ENCODE data around the gene EEF1AKMT2.
"Not testable (repeated sequence)": the region's sequence is repeated elsewhere in the genome, so short reads cannot be mapped to it uniquely, and the experiment has no call there.

Gene EEF1AKMT2

GRCh38 chr10:124754227-124754626, 37.5 kb downstream of the EEF1AKMT2 start:
- no peak for ATAC-seq

- no peak for ATAC-seq
These were observed 42.6 kb downstream of the EEF1AKMT2 start for GRCh38 chr10:124748953-124749645.

- ATAC-seq: no peak
These were observed 43.5 kb downstream of the EEF1AKMT2 start for GRCh38 chr10:124748166-124748565.

GRCh38 chr10:124747745-124748144, 43.9 kb downstream of the EEF1AKMT2 start:
- no peak for ATAC-seq

DNA sequence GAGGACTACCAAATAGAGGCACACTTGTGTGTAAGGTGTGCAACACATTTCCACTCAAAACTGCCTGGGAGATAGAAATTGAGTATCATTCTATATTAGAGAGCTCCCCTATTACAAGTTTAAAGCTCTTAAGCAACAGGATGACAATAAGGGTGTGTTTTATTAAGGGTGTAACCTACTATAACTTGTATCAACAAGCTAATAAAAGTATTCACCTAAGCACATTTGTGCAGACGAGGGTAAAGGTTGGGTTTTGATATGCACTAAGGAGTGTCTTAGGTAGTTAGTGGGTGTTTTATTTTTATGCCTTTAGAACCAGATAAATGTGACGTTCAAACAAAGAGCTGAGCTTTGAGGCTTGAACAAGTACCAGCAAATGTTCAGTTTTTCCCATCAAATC, 44.7 kb downstream of the EEF1AKMT2 start:
- no peak for ATAC-seq

DNA sequence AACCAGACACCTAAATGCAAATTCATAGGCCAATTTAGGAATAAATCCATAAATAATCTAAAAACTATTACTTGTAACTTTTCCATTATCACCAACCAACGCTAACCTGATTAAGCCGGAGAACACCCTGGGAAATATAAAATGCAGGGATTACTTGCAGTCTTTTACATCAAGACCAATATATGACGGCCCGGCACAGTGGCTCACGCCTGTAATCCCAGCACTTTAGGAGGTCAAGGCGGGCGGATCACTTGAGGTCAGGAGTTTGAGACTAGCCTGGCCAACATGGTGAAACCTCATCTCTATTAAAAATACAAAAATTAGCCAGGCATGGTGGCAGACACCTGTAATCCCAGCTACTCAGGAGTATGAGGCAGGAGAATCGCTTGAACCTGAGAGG, 45.2 kb downstream of the EEF1AKMT2 start:
- not testable (repeated sequence) for ATAC-seq

DNA sequence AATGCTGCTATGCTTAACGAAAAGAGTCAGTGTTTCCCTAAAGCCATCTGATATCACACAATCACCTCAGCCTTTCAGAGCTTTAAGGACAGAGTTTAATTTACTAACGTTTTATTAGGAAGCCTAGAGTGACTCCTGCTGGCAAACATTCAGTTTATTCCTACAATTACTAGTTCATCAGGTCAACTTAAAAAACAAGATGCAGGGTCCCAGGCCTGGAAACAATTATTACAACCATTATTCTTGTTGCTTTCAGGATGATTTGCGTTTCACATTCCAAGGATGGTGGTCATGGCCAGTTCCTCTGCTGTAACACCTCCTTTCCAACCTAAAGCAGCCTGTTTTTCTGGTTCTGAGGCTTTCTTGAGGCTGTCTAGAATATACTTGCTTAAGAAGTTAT, 46.0 kb downstream of the EEF1AKMT2 start:
- ATAC-seq: no peak

- no peak for ATAC-seq
These were observed 46.4 kb downstream of the EEF1AKMT2 start for GRCh38 chr10:124745252-124745651.

- ATAC-seq: peak; percentile 72 to 74
These were observed 47.3 kb downstream of the EEF1AKMT2 start, which contains the start of gene FAM53B for GRCh38 chr10:124744102-124745050. FAM53B (minus strand) TSS chr10:124744378; CDS start chr10:124706713, 37,665 bp downstream.

DNA sequence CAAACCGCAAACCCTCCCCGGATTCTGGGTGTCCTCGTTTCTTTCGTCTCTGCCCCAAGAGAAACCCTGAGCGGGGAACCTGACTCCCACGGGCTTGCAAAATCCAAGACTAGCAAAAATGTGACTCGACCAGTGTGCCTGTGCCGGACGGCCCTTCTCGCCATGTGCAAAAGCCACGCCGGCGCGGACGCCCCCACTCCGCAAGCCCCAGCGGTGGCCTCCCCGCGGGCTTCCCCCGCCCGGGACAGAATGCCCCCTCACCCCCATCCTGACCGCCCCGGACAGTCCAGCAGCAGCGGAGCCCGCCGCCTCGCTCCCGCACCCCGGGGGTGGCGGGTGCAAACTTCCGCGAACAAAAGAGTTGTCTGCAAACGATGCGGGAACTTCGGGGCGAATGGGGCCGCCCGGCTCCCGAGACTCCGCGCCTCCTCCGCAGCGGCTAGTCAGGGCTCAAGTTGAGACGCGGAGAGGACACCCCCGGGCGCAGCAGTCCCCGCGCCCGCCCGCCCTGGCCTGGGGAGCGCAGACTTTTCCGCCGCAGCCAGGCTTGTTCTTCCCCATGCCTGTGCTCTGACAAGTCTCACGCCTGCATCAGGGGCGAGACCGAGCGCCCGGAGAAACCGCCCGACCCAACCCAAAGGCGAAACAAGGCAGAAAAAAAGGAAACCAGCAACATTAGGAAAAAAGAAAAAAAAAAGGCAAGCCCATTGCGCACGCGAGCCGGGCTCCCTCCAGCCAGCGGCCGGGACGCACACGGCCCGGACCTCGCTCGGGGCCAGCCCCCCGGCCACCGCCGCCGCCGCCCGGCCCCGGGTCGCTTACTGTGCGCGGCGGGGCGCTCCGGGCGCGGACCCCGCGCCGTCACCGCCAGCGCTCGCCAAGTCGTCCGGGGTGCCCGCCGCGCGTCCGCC, 48.2 kb downstream of the EEF1AKMT2 start:
- ATAC-seq: peak in 1 of 2 donors; percentile 20

DNA sequence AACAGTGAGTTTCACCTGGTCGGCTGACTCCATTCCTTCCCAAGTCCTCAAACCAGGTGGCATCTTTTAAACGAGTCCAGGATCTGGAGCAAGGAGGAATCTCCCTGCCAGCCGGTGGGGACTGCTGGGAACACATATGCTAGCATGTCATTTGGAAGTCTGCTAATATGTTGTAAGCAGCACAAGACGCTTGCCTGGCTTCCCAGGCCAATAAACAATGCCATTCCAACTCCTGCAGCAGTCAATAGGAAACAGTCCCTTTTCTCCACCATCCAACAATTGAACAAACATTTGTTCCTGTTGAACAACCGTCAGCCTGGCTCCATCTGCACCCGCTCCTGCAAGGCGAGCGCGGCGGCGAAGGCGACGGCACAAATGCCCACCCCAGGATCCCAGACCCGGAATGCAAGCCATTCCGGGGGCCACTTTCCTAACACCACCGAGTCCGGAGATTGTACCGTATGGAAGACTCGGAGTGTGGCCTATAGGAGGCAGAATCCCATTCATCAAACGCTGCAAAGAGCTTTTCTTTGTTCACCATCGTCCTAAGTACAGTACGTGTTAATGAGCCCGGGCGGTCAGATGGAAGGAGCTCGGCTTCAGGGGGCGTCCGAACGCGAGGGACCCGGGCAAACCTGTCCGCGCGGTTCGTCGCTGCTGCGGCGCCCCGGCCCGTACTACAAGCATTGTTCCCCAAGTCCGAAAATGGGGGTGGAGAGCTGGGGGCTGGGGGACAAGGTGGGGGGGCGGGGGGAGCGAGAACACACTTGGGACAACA, 49.1 kb downstream of the EEF1AKMT2 start:
- ATAC-seq: no peak

DNA sequence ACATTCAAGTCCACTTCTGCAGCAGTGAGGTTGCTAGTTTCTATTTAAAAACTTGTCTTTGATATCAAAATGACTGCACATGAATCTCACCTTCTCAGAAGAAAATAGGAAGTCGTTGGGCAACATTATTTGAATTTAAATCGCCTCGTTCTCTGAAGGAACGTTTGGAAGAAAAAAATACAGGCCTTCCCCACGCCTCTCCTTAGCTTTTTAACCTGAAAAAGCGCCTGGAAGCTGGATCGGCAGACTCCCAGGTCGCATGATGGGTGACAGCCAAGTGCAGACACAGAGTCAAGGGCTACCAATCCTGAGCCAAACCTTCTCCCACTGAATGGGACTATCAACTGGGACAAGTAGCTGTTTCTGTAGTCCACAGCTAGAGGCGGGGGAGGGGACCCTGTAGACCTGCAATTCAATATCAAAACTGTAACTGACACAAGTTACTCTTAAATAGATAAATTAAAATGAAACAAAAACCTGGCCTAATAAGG, 49.7 kb downstream of the EEF1AKMT2 start:
- ATAC-seq: no peak

DNA sequence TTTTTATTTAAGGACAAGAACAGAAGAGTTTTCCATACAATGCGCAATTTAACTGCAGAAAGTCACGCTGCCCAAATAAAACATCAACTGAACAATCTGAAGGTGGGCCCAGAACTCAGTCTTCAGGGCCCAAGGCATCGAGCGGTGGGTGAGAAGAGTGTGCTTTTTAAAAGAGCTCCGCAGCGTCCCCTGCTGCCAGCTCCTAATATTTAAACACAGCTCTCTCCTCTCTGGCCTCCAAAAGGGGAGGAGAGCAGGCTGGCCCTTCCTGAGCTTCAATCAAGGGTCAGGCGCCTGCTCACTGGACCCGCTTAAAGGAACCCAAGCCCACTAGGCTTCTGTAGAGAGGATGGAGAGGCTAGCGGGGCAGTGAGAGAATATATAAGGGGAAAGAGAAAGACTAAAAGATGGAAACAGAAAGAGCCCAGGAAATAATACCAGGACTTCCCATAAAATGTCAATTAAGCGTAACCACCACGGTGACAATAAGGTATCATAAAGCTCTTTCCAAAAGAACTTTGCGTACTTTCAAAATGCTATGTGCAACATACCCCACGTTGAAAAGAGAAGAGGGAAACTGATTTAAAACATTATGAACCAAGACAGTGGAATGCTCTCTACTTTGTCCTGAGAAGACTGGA, 50.3 kb downstream of the EEF1AKMT2 start:
- ATAC-seq: peak; percentile 58 to 60

DNA sequence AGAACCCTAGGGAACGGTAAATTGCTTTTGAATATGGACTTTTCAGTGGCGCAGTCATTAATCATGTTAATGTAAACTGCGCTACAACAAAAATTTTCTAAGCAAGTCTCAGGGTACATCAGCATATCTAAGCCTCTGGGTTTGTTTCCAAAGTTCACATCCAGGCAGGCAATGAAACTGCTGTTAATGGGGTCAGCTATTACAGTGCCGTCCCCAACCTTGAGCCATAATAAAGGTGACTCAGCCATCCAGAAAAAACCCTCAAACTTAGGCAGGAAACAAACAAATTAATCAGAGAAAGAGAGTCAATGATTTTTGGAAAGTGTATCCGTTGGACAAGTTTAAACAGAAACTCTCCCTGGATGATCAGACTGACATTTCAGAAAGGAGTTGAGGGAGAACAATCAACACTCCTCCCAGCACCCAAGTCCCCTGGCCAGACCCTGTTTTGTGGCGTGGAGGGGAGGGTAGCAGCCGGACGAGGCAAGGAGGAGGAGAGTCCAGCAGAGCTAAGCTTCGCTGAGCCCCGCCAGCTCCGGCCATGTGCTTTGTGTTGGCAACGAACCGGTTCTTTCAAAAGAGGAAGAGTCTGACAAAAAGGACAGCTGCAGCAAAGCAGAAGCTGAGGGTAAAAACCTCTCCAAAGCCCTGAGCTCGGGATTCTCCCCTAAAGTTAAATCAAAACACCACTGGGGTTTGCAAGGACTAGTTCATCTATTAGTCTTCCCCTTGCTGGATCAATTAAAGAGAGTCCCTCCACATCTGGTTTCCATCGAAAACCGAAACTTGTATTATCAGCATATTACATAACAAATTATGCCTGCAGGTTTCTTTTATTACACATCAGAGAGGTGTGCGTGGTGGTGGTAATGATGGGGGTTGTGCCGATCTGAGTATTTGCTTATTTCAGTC, 51.1 kb downstream of the EEF1AKMT2 start:
- ATAC-seq: peak; percentile 44 to 57

DNA sequence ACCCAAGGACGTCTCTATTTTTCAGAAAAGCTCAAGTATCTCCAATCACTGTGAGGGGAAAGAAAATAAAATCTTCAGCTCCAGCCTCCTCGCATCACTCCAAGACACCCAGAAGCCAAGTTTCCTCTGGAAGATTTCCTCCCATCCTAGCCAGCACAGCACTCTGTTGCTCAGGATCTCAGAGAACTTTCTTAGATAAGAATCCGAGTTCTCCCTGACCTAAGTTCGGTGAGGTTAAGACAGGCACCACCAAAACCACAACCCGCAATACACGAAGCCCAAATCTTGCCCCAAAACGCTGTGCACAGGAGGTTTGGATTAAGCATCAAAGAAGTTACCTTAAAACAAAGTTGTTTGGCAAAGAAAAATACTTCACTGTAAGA, 51.7 kb downstream of the EEF1AKMT2 start:
- ATAC-seq: no peak

GRCh38 chr10:124739119-124739921, 52.4 kb downstream of the EEF1AKMT2 start:
- ATAC-seq: no peak

GRCh38 chr10:124738441-124738840, 53.2 kb downstream of the EEF1AKMT2 start:
- ATAC-seq: no peak

DNA sequence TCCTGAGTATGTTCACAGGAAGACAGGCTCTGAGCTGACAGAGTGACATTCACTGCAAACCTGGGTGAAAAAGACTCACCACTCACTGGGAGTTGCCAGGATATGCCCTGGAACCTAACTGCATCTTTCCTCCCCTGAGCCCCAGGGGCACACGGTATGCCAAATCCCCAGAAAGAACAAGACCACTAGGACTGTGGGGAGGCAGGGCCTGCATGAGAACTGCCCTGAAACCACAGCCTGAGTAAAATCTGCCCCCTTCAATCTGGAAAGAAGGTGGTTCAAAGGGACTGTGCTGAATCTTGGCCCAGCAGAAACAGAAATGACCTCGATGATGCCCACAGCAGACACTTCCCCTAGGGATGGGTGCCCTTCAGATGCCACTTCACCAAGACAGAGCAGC, 54.0 kb downstream of the EEF1AKMT2 start:
- no peak for ATAC-seq

DNA sequence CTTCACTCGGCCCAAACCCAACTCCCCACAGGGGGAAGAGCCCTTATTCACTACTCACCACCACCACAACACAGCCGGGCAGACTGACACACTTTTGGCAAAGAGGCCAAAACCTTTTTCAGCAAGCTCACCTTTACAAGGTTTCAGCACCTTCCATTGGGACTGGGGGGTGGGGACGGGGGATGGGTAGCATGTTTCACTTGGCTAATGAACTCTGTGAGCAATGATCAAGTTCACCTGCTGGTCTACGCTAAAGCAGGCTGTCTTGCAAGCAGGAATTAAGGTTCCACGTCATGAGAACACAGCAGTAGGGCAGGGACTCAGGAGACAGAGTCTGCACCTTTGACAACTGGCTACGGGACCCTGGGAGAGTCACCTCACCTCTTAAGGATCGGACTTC, 54.5 kb downstream of the EEF1AKMT2 start:
- ATAC-seq: no peak

Data from activated CD4-positive, CD25-positive, alpha-beta regulatory T cell treated with anti-CD3 and anti-CD28 coated beads, Interleukin-2, amount 50 U/mL, for 24 hours (primary cell).